Activated T-cell treated with anti-CD3 and anti-CD28 coated beads, Interleukin-2, amount 50 U/mL, for 1 hour (primary cell): Measurements from ENCODE around the gene SNAP29.
"Not testable (repeated sequence)": the region's sequence is repeated elsewhere in the genome, so short reads cannot be mapped to it uniquely, and the experiment has no call there.

Experiments
- DNase-seq: peaks from one replicate; pipeline ENCODE4 v3.0.0-alpha.2; 2020

Gene SNAP29

DNA sequence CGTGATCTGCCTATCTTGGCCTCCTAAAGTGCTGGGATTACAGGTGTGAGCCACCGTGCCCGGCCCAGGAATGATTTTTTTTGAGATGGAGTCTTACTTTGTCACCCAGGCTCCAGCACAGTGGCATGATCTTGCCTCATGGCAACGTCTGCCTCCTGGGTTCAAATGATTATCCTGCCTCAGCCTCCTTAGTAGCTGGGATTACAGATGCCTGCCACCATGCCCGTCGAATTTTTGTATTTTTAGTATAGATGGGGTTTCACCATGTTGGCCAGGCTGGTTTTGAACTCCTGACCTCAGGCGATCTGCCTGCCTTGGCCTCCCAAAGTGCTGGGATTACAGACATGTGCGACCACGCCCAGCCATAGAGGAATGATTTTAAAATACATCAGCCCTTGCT, 76.2 kb downstream of the SNAP29 start:
- DNase-seq = not testable (repeated sequence)

DNA sequence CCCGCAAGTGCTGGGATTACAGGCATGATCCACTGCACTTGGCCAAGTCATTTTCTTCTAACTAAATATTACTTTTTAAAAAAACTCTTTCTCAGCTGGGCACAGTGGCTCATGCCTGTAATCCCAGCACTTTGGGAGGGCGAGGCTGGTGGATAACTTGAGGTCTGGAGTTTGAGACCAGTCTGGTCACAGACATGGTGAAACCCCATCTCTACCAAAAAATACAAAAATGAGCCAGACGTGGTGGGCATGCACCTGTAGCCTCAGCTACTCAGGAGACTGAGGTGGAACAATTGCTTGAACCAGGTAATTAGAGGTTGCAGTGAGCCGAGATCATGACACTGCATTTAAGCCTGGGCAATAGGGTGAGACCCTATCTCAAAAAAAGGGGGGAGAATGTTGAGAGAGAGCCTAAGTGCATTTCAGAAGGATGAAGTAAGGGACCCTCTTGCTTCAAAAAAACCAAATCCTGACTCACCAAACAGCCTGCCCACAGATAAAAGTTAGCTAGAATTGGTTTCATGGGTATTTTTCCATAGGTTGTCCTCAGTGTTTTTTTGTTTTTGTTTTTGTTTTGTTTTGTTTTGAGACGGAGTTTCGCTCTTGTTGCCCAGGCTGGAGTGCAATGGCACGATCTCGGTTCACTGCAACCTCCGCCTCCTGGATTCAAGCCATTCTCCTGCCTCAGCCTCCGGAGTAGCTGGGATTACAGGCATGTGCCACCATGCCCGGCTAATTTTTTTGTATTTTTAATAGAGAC, 77.2 kb downstream of the SNAP29 start:
- DNase-seq = not testable (repeated sequence)

DNA sequence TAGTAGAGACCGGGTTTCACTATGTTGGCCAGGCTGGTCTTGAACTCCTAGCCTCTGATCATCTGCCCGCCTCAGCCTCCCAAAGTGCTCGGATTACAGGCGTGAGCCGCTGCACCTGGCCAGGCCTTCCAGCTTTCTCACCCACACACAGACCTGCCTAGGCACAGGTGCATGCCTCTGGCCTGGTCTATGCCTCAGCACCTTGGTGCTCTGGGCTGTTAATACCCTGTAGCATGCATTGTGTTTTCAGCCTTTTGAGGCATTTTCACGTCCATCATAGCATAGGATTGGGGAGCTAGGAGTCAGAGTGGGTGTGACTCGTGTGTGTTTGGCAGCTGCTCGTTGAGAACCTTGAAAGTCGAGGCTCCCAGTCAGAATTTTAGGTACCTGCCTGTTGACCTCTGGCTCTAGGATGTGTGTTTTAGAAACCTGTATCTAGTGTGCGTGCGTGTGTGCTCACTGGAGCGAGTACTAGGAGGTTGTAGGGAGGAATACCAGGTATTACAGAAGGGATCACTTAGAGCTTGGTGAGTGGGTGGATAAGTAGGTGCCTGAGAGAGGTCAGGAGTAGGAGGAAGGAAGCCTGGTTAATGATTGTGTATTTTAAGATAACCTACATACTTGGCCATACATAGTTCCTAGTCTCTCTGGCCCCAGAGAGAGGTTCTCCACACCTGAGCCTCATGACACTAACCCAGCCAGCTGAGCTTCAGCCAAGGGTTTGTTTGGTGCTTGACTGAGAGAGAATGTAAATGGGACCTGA, 78.4 kb downstream of the SNAP29 start:
- DNase-seq = no peak

- DNase-seq = no peak
Observed at GRCh38 chr22:20937794-20938671, 79.2 kb downstream of the SNAP29 start.

- not testable (repeated sequence) for DNase-seq
Observed at GRCh38 chr22:20939457-20940185, 80.8 kb downstream of the SNAP29 start.

GRCh38 chr22:20940186-20940651, 81.4 kb downstream of the SNAP29 start:
- DNase-seq = no peak
